ENCODE data around the gene RNF167.

The RNF167 gene

DNA sequence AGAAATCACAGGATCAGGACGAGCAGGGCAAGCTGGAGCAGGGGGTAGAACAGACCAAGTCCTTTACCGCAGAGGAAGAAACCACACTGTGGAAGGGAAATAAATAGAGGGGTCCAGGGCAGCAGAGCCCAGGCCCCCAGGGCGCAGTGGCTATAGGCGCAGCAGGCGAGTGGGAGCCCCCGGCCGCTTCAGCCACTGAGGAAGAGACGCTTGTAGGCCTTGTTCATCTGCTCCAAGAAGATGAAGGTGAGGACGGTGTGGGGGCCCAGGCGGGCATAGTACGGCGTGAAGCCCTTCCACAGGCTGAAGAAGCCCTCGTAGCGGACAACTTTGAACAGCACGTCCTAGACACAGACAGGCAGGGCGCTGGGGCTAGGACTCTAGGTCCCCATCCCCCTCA lies 2.5 kb upstream of the RNF167 start:
- no peak for DNase-seq

DNA sequence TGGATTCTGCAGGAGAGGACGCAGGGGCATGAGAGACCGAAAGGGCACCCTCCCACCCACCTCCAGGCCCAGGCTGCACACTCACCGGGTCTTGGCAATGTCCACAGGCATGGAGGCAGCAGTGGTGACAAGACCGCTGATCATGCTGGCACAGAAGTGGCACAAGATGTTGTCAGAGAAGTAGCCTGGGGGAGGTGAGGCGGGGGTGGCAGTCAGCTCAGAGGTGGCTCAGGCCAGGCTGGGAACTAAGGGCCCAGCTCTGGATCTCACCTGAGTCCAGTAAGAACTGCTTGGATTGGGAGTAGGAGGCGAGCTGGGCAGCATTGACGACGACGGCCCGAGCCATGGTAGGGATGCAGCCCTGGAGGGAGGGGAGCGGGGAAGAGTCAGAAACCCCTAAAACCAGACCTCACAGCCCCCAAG lies 2.0 kb upstream of the RNF167 start:
- DNase-seq: no peak

DNA sequence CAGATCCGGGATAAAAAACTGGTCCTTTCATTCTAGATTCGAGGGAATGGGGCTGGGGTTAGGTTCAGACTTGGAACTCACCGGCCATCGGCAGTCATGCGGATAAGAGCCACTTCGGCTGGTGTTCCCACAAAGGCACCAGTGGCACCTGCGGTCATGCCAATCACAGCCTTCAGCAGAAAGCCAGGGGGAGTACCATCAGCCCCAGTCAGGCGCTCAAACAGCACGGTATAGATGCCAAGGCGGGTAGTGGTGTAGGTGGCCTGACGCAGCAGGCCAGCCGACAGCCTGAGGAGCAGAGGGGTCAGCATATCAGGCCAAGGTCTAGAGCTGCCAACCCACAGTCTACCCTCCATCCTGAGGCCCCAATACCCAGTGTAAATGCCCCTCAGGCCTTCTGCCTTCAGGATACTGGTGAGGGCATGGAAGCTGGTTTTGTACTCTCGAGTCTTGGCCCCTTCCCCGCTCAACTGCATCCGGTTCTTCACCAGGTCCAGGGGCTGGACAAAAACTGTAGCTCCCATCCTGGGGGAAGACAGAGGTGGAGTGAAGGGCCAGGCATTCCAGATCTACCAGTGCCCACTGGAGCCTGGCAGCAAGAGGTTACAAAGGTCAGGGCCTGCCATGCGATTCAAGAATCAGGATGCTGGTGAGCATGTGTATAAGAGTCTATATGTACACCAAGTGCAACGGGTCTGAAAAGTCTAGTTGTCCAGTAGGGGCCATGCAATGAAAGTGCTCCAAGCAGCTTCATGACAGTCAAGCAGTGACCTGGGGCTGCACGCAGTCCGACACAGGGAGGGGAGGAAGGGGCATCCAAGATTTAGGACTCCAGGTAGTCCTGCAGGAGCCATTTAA lies 1.2 kb upstream of the RNF167 start:
- no peak for DNase-seq

DNA sequence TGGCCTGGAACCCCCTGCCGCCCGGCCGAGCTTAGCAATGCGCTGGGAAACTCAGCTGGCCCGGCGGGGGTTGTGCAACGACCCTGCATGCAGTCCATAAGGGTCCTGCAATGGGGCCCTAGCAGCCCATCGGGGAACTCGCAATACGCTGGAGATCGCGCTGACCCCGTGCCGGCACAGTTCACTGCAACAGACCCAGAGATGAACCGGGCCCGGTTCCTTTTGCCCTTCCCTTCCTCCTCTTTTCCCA lies 597 bp upstream of the RNF167 start:
- no peak for DNase-seq

DNA sequence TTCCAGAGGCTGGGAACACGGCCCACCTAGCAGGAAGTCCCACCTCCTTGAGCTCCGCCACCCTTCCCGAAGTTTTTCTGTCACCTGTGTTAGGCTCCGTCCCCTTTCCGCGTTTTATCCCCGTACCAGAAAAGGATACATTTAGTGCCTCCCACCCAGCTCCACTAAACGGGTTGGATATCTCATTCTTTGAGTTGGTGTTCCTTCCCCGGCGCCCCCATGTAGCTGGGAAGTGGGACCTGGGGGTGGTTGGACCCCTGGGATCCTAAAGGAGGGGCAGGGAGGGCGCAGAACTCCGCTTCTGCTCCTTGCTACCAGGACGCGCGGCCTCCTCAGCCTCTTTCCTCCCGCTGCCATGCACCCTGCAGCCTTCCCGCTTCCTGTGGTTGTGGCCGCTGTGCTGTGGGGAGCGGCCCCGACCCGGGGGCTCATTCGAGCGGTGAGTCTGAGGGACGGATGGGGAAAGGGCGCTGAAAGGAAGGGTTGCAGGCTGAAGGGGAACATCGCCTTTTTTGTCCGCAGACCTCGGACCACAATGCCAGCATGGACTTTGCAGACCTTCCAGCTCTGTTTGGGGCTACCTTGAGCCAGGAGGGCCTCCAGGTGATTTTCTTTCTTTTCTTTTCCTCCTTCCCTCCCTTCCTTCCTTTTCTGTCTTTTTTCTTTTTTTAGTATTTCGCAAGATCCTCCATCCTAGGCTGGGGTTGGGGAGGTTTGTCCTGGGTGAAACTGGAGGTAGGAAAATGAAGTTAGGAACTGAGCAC lies 669 bp downstream of the RNF167 start:
- DNase-seq: peak in 1 of 56 donors; percentile 48

DNA sequence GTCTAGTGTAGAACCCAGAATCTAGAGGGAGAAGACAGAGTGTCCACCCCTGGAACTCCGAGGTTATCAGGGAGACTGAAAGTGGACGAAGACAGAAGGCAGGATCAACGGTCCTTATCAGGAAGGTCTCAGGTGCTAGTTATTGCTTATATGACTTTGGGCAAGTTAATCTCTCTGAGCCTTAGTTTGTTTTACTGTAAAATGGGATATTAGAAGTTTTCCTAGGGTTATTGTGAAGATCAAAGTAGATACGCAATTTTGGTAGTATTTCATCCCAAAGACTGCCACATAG lies 1.2 kb downstream of the RNF167 start:
- DNase-seq: no peak

DNA sequence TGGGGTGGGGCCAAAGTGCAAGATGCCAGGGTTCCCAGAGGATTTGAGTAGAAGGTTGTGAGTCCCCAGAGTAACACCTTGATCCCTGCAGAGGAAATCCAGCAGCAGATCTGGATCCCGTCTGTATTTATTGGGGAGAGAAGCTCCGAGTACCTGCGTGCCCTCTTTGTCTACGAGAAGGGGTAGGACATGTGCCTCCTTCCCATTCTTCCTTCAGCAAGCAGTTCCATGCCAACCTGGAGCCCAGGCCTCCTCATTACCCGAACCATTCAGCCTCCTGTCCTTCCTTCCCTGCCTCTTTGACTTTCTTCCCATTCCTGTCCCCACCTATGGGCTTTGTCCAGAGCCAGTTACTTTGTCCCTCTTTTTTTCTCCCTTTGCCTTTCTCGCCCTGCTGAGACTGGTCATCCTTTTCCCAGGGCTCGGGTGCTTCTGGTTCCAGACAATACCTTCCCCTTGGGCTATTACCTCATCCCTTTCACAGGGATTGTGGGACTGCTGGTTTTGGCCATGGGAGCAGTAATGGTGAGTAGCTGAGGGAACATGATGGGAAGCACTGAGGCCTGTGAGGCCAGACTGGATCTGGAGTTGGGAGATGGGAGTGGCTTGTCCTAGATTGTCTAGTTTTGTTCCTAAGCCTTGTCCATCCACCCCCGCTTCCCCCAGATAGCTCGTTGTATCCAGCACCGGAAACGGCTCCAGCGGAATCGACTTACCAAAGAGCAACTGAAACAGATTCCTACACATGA lies 2.9 kb downstream of the RNF167 start:
- DNase-seq: no peak

DNA sequence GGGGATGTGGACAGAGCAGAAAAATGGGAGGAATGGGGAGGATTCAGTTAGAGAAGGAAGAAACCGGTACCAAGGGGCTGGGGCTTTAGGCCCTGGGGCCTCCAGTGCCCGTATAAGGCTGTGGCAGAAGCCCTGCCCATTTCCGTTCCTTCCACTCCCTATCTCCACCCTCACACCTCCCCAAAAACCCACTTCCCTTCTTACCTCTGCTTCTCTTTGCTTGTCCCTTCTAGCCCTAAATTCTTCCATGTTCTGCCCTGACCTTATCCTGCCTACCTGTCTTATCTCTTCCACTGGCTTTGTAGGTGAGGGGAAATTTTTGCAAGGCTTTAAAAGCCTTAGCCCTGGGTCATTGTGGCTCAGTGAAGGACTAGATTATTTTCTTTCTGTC lies 4.1 kb downstream of the RNF167 start:
- DNase-seq: no peak

DNA sequence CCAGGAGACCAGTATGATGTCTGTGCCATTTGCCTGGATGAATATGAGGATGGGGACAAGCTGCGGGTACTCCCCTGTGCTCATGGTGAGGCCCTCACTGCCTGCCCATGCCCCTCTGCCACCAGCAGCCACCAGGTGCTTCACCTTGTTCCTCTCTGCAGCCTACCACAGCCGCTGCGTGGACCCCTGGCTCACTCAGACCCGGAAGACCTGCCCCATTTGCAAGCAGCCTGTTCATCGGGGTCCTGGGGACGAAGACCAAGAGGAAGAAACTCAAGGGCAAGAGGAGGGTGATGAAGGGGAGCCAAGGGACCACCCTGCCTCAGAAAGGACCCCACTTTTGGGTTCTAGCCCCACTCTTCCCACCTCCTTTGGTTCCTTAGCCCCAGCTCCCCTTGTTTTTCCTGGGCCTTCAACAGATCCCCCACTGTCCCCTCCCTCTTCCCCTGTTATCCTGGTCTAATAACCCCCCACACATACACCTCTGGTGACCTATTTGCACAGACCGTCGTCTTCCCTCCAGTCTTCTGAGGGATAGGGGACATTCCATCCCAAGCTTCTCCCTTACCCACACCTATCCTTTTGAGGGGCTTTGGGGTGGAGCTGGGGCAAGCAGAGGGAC lies 4.6 kb downstream of the RNF167 start:
- DNase-seq: no peak

DNA sequence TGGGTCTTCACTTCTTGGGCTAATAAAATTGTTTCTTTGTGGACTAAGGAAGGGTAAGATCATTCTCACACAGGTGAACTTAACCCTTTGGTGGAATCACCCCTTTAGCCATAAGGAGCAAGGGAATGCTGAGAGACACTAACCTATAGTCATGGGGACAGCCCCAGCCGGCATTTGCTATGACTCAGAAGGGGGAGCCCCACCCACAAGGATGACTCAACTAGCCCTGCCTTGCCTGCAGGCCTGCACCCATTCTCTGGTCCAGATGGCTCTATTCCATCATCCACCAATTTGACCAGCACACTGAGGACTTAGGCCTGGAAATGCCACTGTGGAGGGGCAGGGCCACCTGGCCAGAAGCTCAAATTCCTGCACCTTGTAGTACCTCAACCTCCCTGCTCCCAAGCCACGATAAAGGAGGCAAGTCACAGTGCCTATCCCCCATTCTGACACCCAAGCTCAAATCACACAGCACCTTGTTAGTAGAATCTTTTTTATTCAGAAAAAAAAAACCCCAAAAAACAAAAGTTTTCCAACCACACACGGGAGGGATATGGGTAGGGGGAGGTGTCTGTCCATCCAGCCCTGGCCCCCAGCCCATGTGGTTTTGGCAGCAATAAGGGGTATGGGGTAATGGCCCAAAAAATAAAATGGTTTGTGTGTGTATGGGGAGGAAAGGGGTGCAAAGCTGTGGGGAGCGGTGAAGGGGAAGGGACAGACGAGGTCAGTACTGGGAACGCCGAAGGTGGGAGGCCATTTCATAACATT lies 5.3 kb downstream of the RNF167 start:
- peak in 18 of 56 donors; percentile 1 to 57 (median 21) for DNase-seq

DNA sequence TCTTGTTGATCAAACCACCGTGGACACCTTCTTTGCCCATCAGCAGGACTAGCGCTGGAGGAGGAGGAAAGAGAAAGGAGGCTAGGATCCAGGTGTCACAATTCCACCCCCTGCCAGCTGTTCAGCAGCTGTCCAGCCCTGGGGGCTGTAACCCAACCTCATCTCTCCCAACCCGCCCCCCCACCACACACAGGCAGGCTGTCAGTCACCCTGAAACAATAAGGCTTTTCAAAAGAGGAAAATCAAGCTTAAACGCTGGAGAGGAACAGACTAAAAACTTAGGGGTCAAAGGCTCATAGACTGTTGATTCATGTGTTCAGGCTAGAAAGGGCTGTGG lies 5.8 kb downstream of the RNF167 start:
- no peak for DNase-seq

DNA sequence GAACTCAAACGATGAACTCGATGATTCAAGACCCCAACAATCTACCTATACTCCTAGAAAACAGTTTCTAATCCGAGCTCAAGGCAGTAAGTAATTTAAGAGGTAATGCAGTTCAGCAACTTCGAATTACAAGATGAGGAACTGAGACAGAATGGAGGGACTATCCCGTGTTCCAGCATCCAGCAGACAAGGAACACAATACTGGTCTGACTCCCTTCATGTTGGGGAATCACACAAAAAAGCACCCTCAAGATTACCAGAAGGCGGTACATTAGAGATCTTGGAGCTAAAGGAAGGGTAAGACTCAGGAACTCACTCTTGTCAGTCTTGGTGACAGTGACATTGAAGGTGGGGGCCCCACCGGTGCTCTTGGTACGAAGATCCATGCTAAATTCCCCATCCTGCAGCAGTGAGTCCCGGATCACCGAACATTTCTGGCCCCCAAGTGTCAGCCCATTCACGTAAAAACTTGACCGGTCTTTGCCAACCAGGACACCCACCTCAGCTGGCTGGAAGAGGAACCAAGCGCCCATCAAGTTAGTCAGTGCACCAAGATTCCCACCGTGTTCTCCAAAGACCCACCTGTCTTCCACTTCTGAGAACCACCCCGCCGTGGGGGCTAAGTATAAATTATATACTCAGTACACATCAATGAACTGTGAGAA lies 6.4 kb downstream of the RNF167 start:
- no peak for DNase-seq

DNA sequence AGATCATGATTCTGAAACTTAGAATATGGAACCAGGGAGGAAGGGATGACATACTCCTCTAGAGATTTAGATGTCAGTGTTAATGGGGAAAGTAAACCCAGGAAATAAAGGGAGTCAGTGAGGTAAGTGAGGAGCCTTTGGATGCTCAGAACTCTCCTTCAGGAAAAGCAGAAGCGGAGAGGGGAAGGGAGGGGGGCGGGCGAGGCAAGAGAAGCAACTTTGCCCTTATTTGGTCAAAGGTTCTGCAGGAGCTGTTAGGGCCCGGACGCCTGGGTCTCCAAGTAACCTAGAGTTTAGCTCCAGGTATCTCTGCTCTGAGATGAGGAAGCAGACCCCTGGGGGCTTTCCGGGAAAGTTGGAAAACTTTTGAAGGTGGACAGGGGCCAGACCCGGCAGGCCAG lies 6.9 kb downstream of the RNF167 start:
- DNase-seq: peak in 1 of 56 donors; percentile 8

DNA sequence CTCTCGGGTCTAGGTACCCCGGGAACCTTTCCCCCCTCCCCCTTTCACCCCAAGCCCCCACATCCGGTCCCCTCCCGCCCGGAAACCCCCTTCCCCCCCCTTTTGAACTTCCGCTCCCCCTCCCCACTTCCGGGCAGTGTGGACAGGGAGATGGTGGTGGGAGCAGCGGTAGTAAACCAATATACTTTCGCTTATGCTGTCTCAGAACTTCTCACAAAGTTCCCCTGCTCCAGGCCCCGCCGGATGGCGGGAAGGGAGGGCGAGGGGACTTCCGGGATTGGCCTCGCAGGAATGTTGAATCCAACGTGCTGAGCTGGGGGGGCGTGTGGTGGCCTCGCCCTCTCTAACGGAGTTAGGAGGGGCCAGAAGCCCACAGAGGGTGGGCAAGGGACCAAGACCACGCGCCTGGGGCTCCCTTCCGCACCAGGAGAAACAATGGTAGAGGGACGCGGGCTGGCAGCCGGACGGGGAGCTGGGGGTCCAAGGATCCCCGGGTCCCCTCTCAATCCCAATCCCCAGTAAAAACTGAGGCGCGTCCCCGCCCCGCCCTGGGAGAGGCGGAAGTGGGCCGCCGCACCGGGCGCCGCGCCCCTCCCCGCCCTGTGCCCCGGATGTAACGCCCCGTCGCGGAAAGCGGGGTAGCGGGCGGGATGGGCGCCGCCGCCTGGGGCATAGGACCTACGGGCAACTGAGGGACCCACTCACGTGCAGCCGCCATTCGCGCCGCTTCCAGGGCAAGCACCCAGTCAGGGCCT lies 7.5 kb downstream of the RNF167 start:
- DNase-seq: peak in 23 of 56 donors; percentile 19 to 67 (median 41)

DNA sequence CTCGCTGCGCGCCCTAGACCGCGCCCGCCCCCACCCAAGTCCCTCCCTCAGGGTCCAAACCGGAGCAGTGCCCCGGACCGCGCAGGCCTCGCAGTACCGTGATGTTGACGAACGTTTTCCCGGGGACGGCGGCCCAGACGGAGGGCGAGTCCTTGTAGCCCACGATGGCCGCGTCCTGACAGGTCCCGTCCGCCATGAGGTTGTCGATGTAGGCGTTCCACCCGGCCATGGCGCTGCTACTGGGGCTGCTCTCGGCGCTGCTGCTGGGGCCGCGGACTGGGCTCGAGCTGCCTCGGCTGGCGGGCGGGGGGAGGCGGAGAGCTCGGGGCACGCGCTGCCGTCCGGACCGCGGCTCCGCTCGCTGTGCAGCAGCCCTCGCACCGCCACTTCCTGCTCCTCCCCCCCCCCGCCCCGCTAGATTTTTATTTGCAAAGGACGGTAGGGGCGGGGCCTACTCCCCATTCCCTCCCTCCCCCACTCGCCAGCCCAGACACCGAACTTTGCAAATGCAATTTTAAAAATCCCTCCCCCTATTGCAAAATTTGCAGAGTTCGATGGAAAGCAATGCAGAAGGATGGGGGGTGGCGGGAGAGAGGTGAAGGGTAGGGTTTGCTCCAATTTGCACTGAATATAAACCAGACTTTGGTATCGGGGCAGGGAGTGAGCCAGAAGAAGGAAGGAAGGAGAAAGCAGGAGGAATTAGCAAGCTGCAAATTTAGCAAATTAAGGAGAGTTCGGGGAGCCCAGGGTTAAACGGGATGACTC lies 8.3 kb downstream of the RNF167 start, which contains the start of gene PFN1:
PFN1 (minus strand) TSS at position 365 of the 765 bp plus-strand sequence; CDS start at position 229, 136 bp downstream.
- DNase-seq: peak in 55 of 56 donors; percentile 45 to 90 (median 78)

DNA sequence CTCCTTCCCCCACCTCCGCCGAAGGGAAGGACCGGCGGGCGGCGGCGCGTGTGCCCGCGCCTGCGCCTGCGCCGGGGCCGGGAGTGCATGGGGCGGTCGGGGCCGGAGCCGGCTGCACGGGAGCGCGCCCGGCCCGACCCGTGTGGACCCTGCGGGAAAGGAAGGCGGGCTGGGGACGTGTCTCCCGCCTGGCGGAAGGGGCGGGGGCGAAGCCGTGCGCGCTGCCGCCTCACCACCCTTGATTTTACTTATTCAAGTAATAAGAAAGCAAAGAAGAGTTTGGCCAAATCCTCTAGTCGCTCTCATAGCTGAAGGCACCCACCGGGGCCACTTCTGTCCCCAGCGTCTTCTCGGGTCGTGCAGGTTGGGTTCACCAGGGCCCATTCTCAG lies 8.9 kb downstream of the RNF167 start:
- DNase-seq: peak in 43 of 56 donors; percentile 36 to 84 (median 69)

DNA sequence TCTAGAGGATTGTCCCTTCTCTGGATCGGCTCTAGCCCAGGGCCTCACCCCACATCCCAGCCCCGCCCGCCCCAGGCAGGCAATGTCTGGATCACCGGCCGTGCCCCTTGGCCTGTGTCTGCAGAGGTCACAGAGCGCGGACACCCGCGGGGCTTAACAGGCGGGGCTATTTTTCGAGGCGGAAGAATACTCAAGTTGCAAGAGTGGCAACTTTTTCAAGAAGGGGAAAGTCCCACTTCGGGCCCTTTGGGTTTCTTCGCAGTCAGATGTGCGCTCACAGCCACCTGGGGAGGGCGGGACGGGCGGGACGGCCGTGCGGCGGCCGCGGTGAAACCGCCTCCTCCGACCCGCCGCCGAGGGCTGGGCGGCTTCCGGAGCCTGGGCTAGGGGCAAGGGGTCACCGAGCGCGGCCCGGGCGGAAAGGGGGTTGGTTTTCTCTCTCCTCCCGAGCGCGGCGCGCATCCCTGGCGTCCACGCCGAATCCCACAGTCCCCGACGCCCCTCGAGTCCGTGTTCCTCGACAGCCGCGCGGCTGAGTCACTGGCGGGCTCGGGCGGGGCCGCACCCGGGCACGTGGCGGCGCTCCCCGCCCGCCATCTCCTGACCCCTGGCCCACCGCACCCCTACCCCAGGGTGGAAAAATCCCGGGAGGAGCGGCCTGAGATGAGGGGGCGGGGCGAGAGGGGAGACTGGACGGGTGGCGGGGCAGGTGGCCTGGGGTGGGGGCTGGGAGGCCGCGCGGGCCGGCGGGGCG lies 9.4 kb downstream of the RNF167 start:
- DNase-seq: peak in 25 of 56 donors; percentile 9 to 72 (median 48)

DNA sequence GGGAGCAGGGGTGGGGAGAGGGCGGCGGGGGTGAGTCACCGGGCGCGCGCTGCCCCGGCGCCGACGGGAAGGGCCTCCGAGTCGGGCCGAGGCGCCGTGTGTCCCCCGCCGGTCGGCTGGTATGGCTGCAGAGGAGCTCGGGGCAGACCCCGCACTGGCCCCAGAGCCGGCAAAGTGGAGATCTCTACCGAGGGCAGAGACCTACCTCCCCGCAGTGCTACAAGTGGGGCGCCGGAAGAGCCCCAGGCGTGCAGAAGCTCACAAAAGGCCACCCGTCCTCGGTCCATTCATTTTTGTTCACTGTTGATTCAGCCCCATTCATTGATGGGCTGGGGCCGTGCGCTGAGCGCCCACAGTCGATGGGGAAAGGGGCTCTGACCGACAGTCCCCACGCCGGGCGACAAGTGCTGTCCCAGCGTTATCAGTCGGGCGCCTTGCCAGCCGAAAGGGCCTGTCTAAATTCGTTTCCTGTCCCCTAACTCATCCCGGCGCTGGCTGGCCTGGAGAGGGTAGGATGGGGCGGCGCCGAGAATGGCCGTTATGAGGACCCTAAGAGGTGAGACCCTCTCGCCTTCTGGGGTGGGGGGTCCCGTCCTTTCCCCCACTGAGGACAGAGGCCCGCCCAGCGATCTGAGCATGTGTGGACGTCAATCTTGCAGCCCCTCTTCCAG lies 10.1 kb downstream of the RNF167 start:
- peak in 2 of 56 donors; percentile 9 to 21 for DNase-seq
